Kidney (tissue), 14 donors: Measurements from ENCODE around the gene ADH4. TPM values are rescaled to one million over a fixed set of nuclear protein-coding genes. Genes with fewer than 3 reads are reported as not detected.

ENCODE experiments used
- DNase-seq, 5 donors: peaks; one replicate each; pipeline ENCODE4 v3.0.0-alpha.2; 2013 to 2020
- FAIRE-seq: peaks from 2 replicates; lab custom pipeline; 2012; peaks lifted over from hg19 to GRCh38; lab: Jason Lieb, UNC
- H3K27ac ChIP-seq, 2 donors: one replicate each; pipeline ENCODE4 v1.7.0; 2013; ENCODE audit warnings: low read depth in 2 of 2, low read length in 2 of 2, inconsistent platforms in 1 of 2
- H3K27me3 ChIP-seq: one replicate; pipeline ENCODE4 v1.7.1; 2013; ENCODE audit warnings: low read length, inconsistent platforms; ENCODE audit not compliant: control insufficient read depth, insufficient read depth
- H3K36me3 ChIP-seq, 3 donors: one replicate each; pipeline versions ENCODE4 v1.7.0 to v1.7.1; 2013; ENCODE audit warnings: low read length in 3 of 3, control low read depth in 1 of 3, inconsistent platforms in 1 of 3; ENCODE audit not compliant: insufficient read depth in 3 of 3, control insufficient read depth in 2 of 3
- H3K4me1 ChIP-seq, 3 donors: one replicate each; pipeline versions ENCODE4 v1.7.0 to v1.7.1; 2013; ENCODE audit warnings: low read length in 3 of 3, inconsistent platforms in 1 of 3, low read depth in 1 of 3; ENCODE audit not compliant: control insufficient read depth in 2 of 3, insufficient read depth in 2 of 3
- H3K4me3 ChIP-seq, 3 donors: one replicate each; pipeline versions ENCODE4 v1.7.0 to v1.8.1; 2013; ENCODE audit warnings: low read length in 3 of 3, control low read depth in 1 of 3, inconsistent platforms in 1 of 3
- H3K9ac ChIP-seq, 3 donors: one replicate each; pipeline versions ENCODE4 v1.7.0 to v1.7.1; 2013; ENCODE audit warnings: low read length in 3 of 3, control low read depth in 1 of 3, inconsistent platforms in 1 of 3
- H3K9me3 ChIP-seq, 3 donors: one replicate each; pipeline versions ENCODE4 v1.7.0 to v1.7.1; 2013; ENCODE audit warnings: low read length in 3 of 3, control low read depth in 1 of 3, inconsistent platforms in 1 of 3; ENCODE audit not compliant: control insufficient read depth in 2 of 3, insufficient read depth in 1 of 3
- intact Hi-C: fragments of 100-400 bp; cut with DNase I; formaldehyde crosslinking; loops from one replicate; pipeline ENCODE4 v1.11.1; 2022
- polyA plus RNA-seq: library from polyadenylated mRNA; stranded (reverse); fragments of 350-450 nt; fragmentation: Illumina TruSeq; extraction: RNeasy Lipid Tissue Mini Kit (QIAGEN cat#74804); gene quantifications from one replicate; pipeline ENCODE4 v1.2.3, GENCODE V29; 2014; ENCODE audit warnings: low read depth, low replicate concordance; ENCODE audit not compliant: insufficient read depth
- total RNA-seq: library from RNA; stranded (reverse); fragmentation: NEBNext Ultra II Directional; extraction: Animal tissue kit (Norgen Biotek cat#: 25700); gene quantifications from one replicate; pipeline ENCODE4 v1.2.1, GENCODE V29; 2021
- TF ChIP-seq, protein P1 (sequence below): IDR thresholded peaks from 3 replicates; pipeline ENCODE4 v1.5.1; 2012; ENCODE audit warnings: mild to moderate bottlenecking, moderate library complexity, borderline replicate concordance; ENCODE audit not compliant: insufficient read depth; ENCODE audit errors: extremely low read depth
- donor health status: control.
- donor health status: control.
- donor health status: control.
- donor health status: control.
- donor health status: control.
- donor health status: DM: yes; HTN: yes; CAD: no.
- donor health status: Normal renal cell carcinoma (clear cell type).

Gene ADH4
- total and polyA plus RNA-seq, 2 donors from 2014 or later: 0.52 to 5.9 TPM

DNA sequence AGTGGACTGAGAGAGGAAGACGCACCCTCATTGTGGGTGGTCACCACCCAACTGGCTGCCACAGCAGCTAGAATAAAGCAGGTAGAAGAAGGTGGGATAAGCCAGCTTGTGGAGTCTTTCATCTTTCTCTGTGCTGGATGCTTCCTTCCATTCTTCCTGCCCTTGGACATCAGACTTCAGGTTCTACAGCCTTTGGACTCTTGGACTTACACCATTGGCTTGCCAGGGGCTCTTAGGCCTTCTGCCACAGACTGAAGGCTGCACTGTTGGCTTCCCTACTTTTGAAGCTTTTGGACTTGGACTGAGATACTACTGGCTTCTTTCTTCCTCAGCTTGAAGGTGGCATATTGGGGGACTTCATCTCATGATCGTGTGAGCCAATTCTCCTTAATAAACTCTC is 41.5 kb upstream of the ADH4 start:
- H3K27me3 ChIP-seq: no peaks in the 10 kb centered on the region
- no peaks in the 10 kb centered on the region for H3K36me3 ChIP-seq
- H3K4me1 ChIP-seq: no peaks in the 10 kb centered on the region
- H3K4me3 ChIP-seq: no peak overlapping the region
- H3K27ac ChIP-seq: no peak overlapping the region
- intact Hi-C loops: no loop called here
- no peak overlapping the region for H3K9ac ChIP-seq
- TF ChIP-seq, protein P1, sequence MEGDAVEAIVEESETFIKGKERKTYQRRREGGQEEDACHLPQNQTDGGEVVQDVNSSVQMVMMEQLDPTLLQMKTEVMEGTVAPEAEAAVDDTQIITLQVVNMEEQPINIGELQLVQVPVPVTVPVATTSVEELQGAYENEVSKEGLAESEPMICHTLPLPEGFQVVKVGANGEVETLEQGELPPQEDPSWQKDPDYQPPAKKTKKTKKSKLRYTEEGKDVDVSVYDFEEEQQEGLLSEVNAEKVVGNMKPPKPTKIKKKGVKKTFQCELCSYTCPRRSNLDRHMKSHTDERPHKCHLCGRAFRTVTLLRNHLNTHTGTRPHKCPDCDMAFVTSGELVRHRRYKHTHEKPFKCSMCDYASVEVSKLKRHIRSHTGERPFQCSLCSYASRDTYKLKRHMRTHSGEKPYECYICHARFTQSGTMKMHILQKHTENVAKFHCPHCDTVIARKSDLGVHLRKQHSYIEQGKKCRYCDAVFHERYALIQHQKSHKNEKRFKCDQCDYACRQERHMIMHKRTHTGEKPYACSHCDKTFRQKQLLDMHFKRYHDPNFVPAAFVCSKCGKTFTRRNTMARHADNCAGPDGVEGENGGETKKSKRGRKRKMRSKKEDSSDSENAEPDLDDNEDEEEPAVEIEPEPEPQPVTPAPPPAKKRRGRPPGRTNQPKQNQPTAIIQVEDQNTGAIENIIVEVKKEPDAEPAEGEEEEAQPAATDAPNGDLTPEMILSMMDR: no peak
- no peak for DNase-seq
- H3K9me3 ChIP-seq: no peaks in the 10 kb centered on the region
- FAIRE-seq: no peak

DNA sequence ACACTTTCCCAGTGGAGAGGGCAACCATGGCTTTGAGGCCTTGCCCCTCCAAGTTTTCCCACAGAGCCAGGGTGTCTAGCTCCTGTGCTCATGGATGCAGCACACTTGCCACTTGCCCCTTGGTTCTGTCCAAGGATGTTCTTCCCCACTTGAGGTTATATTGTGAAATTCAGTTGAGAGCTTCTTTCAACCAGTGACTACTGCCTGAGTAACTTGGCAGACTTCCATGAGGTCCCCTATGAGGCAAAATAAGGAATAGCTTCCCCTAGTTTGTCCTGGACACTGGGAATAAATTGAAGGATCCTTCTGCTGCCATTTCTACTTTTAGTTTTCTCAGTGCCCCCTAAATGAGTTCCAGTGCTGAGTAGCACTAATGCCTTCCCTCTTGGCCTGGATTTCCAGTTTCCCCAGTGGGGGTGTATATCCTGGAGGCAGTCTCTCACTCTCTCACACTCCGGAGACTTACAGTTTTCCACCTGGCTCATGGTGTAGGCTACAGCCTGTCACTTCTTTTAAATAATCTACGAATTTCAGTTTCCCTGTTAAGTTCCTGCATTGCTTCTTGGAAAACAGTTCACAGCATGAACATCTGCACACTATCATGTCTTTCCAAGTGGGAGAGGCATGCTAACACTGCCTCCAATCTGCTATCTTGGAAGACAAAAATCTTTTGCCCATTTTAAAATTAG is 36.4 kb upstream of the ADH4 start:
- no peak overlapping the region for H3K4me3 ChIP-seq
- intact Hi-C loops: no loop called here
- H3K27ac ChIP-seq: no peak overlapping the region
- H3K9ac ChIP-seq: no peak overlapping the region
- H3K27me3 ChIP-seq: no peaks in the 10 kb centered on the region
- H3K9me3 ChIP-seq: peaks cover 0 to 5% (median 0%) of the 10 kb centered on the region in 3 donors
- TF ChIP-seq, protein P1: no peak
- FAIRE-seq (no peak), DNase-seq (no peak)
- H3K4me1 ChIP-seq: no peaks in the 10 kb centered on the region
- H3K36me3 ChIP-seq: no peaks in the 10 kb centered on the region

DNA sequence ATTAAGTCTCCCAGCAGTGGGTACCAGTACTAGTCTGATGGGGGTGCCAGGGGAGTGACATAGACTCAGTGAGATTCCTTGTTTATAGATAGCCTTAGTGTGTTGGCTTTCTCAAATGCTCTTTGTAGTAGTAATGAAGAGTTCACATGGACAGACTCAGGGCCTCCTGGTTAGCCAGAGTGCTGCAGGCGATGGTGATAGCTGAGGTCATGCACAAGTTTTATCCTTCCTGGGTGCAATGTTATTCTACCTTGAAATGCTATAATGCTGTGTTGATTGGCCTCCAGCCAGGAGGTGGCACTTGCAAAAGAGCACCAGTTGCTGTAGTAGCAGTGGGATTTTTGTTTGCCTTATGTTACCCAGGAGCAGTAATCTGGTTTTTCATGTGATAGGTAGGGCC is 35.5 kb upstream of the ADH4 start:
- no peak overlapping the region for H3K27ac ChIP-seq
- peaks cover 0 to 5% (median 0%) of the 10 kb centered on the region in 3 donors for H3K9me3 ChIP-seq
- no peaks in the 10 kb centered on the region for H3K27me3 ChIP-seq
- H3K4me3 ChIP-seq: no peak overlapping the region
- intact Hi-C loops: no loop called here
- TF ChIP-seq, protein P1: no peak
- DNase-seq (peak in 2 of 5 donors; percentile 2 to 63), FAIRE-seq (no peak)
- no peaks in the 10 kb centered on the region for H3K36me3 ChIP-seq
- no peaks in the 10 kb centered on the region for H3K4me1 ChIP-seq
- H3K9ac ChIP-seq: no peak overlapping the region
